Anterior cingulate cortex (tissue), 58 donors: ENCODE results near the gene DYRK3.
A peak's percentile ranks its signal among the peaks of the same experiment; 100 is the strongest.

ENCODE experiments used
- DNase-seq, 58 donors: peaks; one replicate each; lab custom pipeline; 2025; lab: John Stamatoyannopoulos, UW

DYRK3 gene

GRCh38 chr1:206635080-206635977 is at the start of gene DYRK3:
Gene DYRK3, plus strand, starts transcription at chr1:206635536. Its CDS starts 168 bp downstream, at chr1:206635704.
- peak; percentile 29 to 95 (median 87) for DNase-seq

- DNase-seq = no peak
These were observed 48.6 kb upstream of the DYRK3 start for GRCh38 chr1:206586501-206587445.

- no peak for DNase-seq
These were observed 47.4 kb upstream of the DYRK3 start for GRCh38 chr1:206587904-206588303.

- no peak for DNase-seq
These were observed 46.8 kb upstream of the DYRK3 start for GRCh38 chr1:206588492-206588891.

GRCh38 chr1:206589206-206589605 is 46.1 kb upstream of the DYRK3 start:
- DNase-seq = no peak

GRCh38 chr1:206590025-206590758 is 45.1 kb upstream of the DYRK3 start:
- DNase-seq = no peak

- DNase-seq = no peak
These were observed 44.1 kb upstream of the DYRK3 start for GRCh38 chr1:206591226-206591625.

GRCh38 chr1:206591696-206592095 is 43.6 kb upstream of the DYRK3 start:
- no peak for DNase-seq

- no peak for DNase-seq
These were observed 41.9 kb upstream of the DYRK3 start for GRCh38 chr1:206593351-206593925.

- no peak for DNase-seq
These were observed 39.6 kb upstream of the DYRK3 start for GRCh38 chr1:206595581-206596318.

GRCh38 chr1:206596319-206596666 is 39.0 kb upstream of the DYRK3 start:
- no peak for DNase-seq

GRCh38 chr1:206600527-206600926 is 34.8 kb upstream of the DYRK3 start:
- no peak for DNase-seq

- no peak for DNase-seq
These were observed 30.5 kb upstream of the DYRK3 start for GRCh38 chr1:206604861-206605260.

GRCh38 chr1:206606867-206607266 is 28.5 kb upstream of the DYRK3 start:
- no peak for DNase-seq

- peak in 6 of 58 donors; percentile 7 to 24 (median 11) for DNase-seq
These were observed 27.1 kb upstream of the DYRK3 start for GRCh38 chr1:206608108-206608698.

- DNase-seq = no peak
These were observed 25.9 kb upstream of the DYRK3 start for GRCh38 chr1:206609229-206609991.

GRCh38 chr1:206612129-206612876 is 23.0 kb upstream of the DYRK3 start, which contains the start of gene EIF2D:
Gene EIF2D, minus strand, starts transcription at chr1:206612465. Its CDS starts 123 bp downstream, at chr1:206612342.
- peak; percentile 63 to 97 (median 92) for DNase-seq
